ENCODE measurements around the gene NOTCH1.

The NOTCH1 gene

GRCh38 chr9:136499935-136500910 lies 45.6 kb downstream of the NOTCH1 start:
- no peak for DNase-seq

GRCh38 chr9:136499071-136499934 lies 46.5 kb downstream of the NOTCH1 start:
- DNase-seq, result no peak

GRCh38 chr9:136497916-136498695 lies 47.7 kb downstream of the NOTCH1 start:
- DNase-seq, result no peak

GRCh38 chr9:136496801-136497620 lies 48.8 kb downstream of the NOTCH1 start:
- DNase-seq, result no peak

- no peak for DNase-seq
These were observed 49.7 kb downstream of the NOTCH1 start for GRCh38 chr9:136496181-136496580.

GRCh38 chr9:136495238-136495800 lies 50.5 kb downstream of the NOTCH1 start:
- no peak for DNase-seq

- DNase-seq, result no peak
These were observed 51.2 kb downstream of the NOTCH1 start for GRCh38 chr9:136494531-136495215.

- DNase-seq, result no peak
These were observed 51.8 kb downstream of the NOTCH1 start for GRCh38 chr9:136494012-136494411.

- DNase-seq, result no peak
These were observed 52.3 kb downstream of the NOTCH1 start for GRCh38 chr9:136493567-136493971.

GRCh38 chr9:136492978-136493522 lies 52.8 kb downstream of the NOTCH1 start:
- no peak for DNase-seq

- DNase-seq, result no peak
These were observed 56.1 kb downstream of the NOTCH1 start for GRCh38 chr9:136489731-136490130.

GRCh38 chr9:136488247-136489214 lies 57.3 kb downstream of the NOTCH1 start:
- peak; percentile 80 to 83 for DNase-seq

- DNase-seq, result no peak
These were observed 58.2 kb downstream of the NOTCH1 start for GRCh38 chr9:136487672-136488071.

GRCh38 chr9:136486823-136487620 lies 58.8 kb downstream of the NOTCH1 start:
- DNase-seq, result no peak

GRCh38 chr9:136486131-136486530 lies 59.7 kb downstream of the NOTCH1 start:
- DNase-seq, result no peak

GRCh38 chr9:136485049-136486045 lies 60.5 kb downstream of the NOTCH1 start:
- DNase-seq, result peak; percentile 89 to 90
